GM10248 (cell line): ENCODE measurements around the gene DLGAP1.

ENCODE experiments used
- CTCF ChIA-PET: fragments of 300-600 bp; sonication (Branson Sonifier 250); formaldehyde crosslinking; extraction: SDS; loops from one replicate; lab custom pipeline; 2021; ENCODE audit warnings: antibody characterized with exemption; lab: Yijun Ruan, JAX
- POLR2A ChIA-PET: fragments of 350-650 bp; sonication (Branson Sonifier 250); formaldehyde crosslinking; extraction: SDS; loops from one replicate; lab custom pipeline; 2020; ENCODE audit warnings: antibody characterized with exemption; lab: Yijun Ruan, JAX
- DNase-seq: peaks from one replicate; pipeline ENCODE4 v3.0.0; 2012; ENCODE audit errors: extremely low spot score
- TF ChIP-seq, protein P1 (sequence below): IDR thresholded peaks from 2 replicates; pipeline ENCODE4 v1.5.1; 2012; ENCODE audit warnings: mild to moderate bottlenecking, low read depth; ENCODE audit errors: extremely low read depth, missing control alignments, control extremely low read depth

Gene DLGAP1

DNA sequence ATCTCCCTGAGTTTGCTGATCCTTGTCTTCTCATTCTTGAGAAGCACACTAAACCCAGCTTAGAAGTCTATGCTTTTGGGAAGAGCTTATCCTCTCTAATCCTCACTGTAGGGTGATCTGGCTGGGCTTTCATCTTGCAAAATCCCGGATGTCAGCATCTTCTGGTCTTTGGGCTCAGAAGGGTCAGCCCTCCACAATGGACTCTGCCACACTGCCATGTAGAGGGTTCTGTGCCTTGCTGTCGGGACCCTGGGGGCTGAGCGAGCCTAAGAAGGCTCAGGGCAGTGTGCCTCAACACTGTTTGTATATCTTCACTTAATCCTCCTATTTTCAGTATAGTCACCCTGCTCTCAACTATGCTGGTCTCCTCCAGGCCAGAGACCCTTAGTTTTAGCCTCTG is 902.8 kb downstream of the DLGAP1 start:
- DNase-seq, result no peak
- POLR2A ChIA-PET, result no interaction called here
- CTCF ChIA-PET, result no interaction called here
- TF ChIP-seq, protein P1, sequence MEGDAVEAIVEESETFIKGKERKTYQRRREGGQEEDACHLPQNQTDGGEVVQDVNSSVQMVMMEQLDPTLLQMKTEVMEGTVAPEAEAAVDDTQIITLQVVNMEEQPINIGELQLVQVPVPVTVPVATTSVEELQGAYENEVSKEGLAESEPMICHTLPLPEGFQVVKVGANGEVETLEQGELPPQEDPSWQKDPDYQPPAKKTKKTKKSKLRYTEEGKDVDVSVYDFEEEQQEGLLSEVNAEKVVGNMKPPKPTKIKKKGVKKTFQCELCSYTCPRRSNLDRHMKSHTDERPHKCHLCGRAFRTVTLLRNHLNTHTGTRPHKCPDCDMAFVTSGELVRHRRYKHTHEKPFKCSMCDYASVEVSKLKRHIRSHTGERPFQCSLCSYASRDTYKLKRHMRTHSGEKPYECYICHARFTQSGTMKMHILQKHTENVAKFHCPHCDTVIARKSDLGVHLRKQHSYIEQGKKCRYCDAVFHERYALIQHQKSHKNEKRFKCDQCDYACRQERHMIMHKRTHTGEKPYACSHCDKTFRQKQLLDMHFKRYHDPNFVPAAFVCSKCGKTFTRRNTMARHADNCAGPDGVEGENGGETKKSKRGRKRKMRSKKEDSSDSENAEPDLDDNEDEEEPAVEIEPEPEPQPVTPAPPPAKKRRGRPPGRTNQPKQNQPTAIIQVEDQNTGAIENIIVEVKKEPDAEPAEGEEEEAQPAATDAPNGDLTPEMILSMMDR, result no peak

DNA sequence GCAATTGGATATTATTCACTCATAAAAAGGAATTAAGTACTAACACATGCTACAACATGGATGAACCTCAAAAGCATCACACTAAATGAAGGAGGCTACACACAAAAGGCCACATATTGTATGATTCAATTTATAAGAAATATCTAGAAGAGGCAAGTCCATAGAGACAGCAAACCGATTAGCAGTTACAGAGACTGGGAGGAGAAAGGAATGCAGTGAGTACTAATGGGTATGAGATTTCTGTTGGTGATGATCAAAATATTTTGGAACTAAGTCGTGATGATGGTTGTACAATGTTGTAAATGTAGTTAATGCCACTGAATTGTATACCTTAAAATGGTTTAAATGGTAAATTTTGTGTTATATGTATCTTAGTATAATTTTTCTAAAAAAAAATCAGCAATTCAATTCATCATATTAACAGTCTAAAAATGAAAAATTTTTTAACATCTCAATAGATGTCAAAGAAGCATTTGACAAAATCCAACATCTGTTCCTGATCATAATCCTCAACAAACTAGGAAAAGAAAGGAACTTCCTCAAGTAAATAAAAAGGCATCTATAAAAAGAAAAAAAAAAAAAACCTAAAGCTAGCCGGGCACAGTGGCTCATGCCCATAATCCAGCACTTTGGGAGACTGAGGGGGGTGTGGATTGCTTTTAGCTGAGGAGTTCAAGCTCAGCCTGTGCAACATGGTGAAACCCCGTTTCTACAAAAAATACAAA is 907.1 kb downstream of the DLGAP1 start:
- POLR2A ChIA-PET, result no interaction called here
- no peak for DNase-seq
- CTCF ChIA-PET, result no interaction called here
- TF ChIP-seq, protein P1, result no peak

DNA sequence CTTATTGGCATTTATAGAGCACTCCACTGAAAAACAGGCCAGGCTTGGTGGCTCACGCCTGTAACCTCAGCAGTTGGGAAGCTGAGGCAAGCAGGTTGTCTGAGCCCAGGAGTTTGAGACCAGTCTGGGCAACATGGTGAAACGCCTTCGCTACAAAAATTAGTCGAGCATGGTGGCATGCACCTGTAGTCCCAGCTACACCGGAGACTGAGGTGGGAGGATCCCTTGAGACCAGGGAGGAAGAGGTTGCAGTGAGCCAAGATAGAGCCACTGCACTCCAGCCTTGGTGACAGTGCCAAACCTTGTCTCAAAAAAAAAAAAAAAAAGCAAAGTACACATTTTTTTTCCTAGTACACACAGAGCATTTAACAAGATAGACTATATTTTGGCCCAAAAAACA is 909.0 kb downstream of the DLGAP1 start:
- CTCF ChIA-PET, result interaction anchor here (1.2 to 1.6 kb wide), 3 partner anchors 22 to 48 kb away, joined by 3 to 5 read pairs (median 4); no protein-coding TSS in a partner anchor
- TF ChIP-seq, protein P1, result no peak
- POLR2A ChIA-PET, result no interaction called here
- no peak for DNase-seq

DNA sequence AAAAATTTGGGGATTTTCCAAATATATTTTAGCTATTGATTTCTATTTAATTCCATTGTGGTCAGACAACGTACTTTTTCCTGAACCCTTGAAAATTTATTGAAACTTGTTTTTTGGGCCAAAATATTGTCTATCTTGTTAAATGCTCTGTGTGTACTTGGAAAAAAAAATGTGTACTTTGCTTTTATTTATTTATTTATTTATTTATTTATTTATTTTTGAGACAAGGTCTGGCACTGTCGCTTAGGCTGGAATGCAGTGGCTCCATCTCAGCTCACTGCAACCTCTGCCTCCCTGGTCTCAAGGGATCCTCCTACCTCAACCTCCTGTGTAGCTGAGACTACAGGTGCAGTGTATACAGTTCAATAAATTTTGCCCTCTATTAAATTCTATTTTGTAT is 910.6 kb downstream of the DLGAP1 start:
- DNase-seq, result no peak
- ChIA-PET CTCF (interaction anchor here (1.0 to 1.1 kb wide), 2 partner anchors 50 to 247 kb away, joined by 3 read pairs; no protein-coding TSS in a partner anchor), POLR2A (no interaction called here)
- TF ChIP-seq, protein P1, result no peak

DNA sequence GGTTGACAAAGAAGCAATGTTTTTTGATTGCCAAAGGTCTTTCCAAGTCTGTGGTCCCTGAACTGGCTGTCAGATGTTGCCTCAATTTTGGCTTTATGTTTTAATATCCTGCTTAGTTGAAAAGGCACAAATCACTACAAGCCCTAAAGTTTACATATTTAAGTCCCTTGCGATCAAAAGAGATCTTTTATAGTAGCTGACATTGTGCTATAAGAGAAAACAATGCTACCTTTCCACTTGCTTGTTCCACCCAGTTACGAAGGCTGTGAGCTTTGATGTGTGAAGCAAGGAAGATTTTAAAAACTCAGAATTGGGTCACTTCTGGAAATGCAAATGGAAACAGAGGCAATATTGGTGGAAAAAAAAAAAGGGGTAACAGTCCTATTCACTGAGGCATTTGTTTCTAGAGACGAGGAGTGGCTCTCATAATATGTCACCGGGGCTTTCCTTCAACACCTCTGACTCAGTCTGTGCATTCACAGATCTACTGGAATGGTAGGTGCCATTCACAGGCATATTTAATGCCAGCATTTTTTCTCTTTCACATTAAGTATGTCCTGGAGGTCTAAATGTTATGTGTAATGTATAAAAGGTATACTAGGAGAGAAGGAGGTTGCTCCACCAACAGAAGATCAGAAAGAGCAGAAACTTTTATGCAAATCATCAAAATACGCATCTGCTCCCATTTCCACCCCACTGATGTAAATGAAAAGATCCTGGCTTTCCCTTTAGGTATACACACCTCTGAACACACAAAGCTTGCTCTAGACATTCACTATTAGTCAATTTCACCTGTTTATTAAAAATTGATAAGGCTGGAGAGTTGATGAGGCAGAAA is 913.3 kb downstream of the DLGAP1 start:
- TF ChIP-seq, protein P1, result no peak
- ChIA-PET POLR2A (interaction anchor here (0.7 kb wide), 1 partner anchor 1661 kb away, joined by 5 read pairs; no protein-coding TSS in a partner anchor), CTCF (interaction anchor here (0.9 kb wide), 1 partner anchor 52 kb away, joined by 5 read pairs; no protein-coding TSS in a partner anchor)
- peak; percentile 60 for DNase-seq

DNA sequence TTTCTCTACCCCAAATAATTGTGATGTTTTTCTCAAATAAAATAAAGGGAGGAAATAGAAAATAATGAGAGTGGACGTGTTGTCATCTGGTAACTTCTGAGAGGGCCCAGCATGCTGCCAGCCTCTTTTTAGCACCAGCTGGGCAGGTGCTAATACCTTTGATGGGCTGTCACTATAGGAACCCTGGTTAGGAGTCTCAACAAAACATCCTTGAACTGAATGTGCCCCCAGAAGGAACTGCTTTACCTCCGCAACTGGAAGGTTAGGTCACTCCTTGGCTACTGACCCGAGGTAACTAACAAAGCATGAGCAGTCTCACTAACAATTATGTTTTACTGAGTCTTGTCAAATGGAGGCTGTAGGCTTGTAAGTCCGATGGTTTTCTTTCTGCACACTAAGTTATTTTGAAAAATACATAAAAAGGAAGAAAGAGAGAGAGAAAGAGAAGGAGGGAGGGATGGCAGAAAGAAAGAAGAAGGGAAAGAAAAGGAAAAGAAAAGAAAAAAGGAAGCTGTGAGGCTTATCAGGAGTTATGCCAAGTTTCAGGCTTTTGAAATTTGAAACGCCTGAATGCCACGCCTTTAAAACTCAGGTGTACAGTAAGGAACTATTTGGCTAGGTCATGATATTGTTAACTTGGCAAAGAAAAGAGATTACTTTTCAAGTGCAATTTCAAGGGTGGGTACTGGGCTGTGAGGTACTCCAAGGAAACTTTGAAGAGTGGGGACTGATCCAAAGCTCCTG is 914.1 kb downstream of the DLGAP1 start:
- POLR2A ChIA-PET, result interaction anchor here (0.6 to 0.7 kb wide), 2 partner anchors 88 to 1661 kb away, joined by 4 to 5 read pairs; no protein-coding TSS in a partner anchor
- TF ChIP-seq, protein P1, result no peak
- no peak for DNase-seq
- CTCF ChIA-PET, result interaction anchor here (0.9 kb wide), 1 partner anchor 53 kb away, joined by 5 read pairs; no protein-coding TSS in a partner anchor
